Activated naive CD4-positive, alpha-beta T cell (primary cell): ENCODE data around the gene GRK4.
A peak's percentile ranks its signal among the peaks of the same experiment; 100 is the strongest.
"Not testable (repeated sequence)": the region's sequence is repeated elsewhere in the genome, so short reads cannot be mapped to it uniquely, and the experiment has no call there.

Source experiments
- DNase-seq, 4 experiments: peaks; one replicate each; lab custom pipeline; 2025; lab: John Stamatoyannopoulos, UW

Gene GRK4

GRCh38 chr4:2930758-2931511 is 32.4 kb upstream of the GRK4 start:
- no peak for DNase-seq

GRCh38 chr4:2931512-2932301 is 31.7 kb upstream of the GRK4 start:
- peak in 1 of 4 experiments; percentile 23 for DNase-seq

- DNase-seq, result no peak
Measured at GRCh38 chr4:2932321-2932950, 30.9 kb upstream of the GRK4 start.

- no peak for DNase-seq
Measured at GRCh38 chr4:2932951-2933565, 30.3 kb upstream of the GRK4 start.

- no peak for DNase-seq
Measured at GRCh38 chr4:2933566-2934076, 29.8 kb upstream of the GRK4 start.

- DNase-seq, result peak in 1 of 4 experiments; percentile 62
Measured at GRCh38 chr4:2934077-2934812, 29.1 kb upstream of the GRK4 start.

- peak; percentile 87 to 97 (median 92) for DNase-seq
Measured at GRCh38 chr4:2934813-2935761, 28.3 kb upstream of the GRK4 start.

GRCh38 chr4:2935762-2936743 is 27.3 kb upstream of the GRK4 start:
- DNase-seq, result no peak

GRCh38 chr4:2936773-2937145 is 26.6 kb upstream of the GRK4 start:
- no peak for DNase-seq

GRCh38 chr4:2937146-2937857 is 26.1 kb upstream of the GRK4 start:
- no peak for DNase-seq

GRCh38 chr4:2937986-2938385 is 25.4 kb upstream of the GRK4 start:
- DNase-seq, result no peak

- DNase-seq, result not testable (repeated sequence)
Measured at GRCh38 chr4:2938411-2938810, 25.0 kb upstream of the GRK4 start.

GRCh38 chr4:2938906-2939305 is 24.5 kb upstream of the GRK4 start:
- DNase-seq, result no peak

GRCh38 chr4:2939383-2940243 is 23.8 kb upstream of the GRK4 start:
- no peak for DNase-seq

GRCh38 chr4:2940267-2941137 is 22.9 kb upstream of the GRK4 start:
- DNase-seq, result no peak
